GM23338 (cell line): Measurements from ENCODE around the gene CACNA2D2. TPM values are rescaled to one million over a fixed set of nuclear protein-coding genes. Genes with fewer than 3 reads are reported as not detected.

Experiments
- ATAC-seq: fragments of 200-7000 bp; cut with Tn5 transposase; 3 replicates; pipeline ENCODE4 v1.9.1; 2020
- DNase-seq: peaks from one replicate; pipeline ENCODE4 v3.0.0-alpha.2; 2015; ENCODE audit warnings: low spot score
- H2AFZ ChIP-seq: fragments of 200-600 bp; sonication (generic); 2 replicates; pipeline ENCODE4 v1.8.0; 2016; ENCODE audit warnings: antibody characterized with exemption, mild to moderate bottlenecking, moderate library complexity
- H3F3A ChIP-seq: fragments of 200-600 bp; sonication (generic); replicated peaks from 2 replicates; pipeline ENCODE4 v1.8.0; 2017; ENCODE audit warnings: antibody characterized with exemption, mixed run types, low read depth
- H3K27ac ChIP-seq: fragments of 200-600 bp; sonication (generic); 2 replicates; pipeline ENCODE4 v1.6.1; 2016; ENCODE audit warnings: low read depth
- H3K27me3 ChIP-seq: fragments of 200-600 bp; sonication (generic); 2 replicates; pipeline ENCODE4 v1.8.0; 2016; ENCODE audit warnings: mild to moderate bottlenecking, mixed run types, moderate library complexity; ENCODE audit not compliant: insufficient read depth
- H3K36me3 ChIP-seq: fragments of 200-600 bp; sonication (generic); 2 replicates; pipeline ENCODE4 v1.8.0; 2016; ENCODE audit warnings: mild to moderate bottlenecking; ENCODE audit not compliant: insufficient read depth
- H3K4me1 ChIP-seq: fragments of 200-600 bp; sonication (generic); 2 replicates; pipeline ENCODE4 v1.8.0; 2016; ENCODE audit warnings: mild to moderate bottlenecking, moderate library complexity; ENCODE audit not compliant: insufficient read depth
- H3K4me2 ChIP-seq: fragments of 200-600 bp; sonication (generic); 2 replicates; pipeline ENCODE4 v1.7.1; 2017; ENCODE audit warnings: mixed run types
- H3K4me3 ChIP-seq: fragments of 200-600 bp; sonication (generic); 2 replicates; pipeline ENCODE4 v1.6.1; 2016; ENCODE audit warnings: mixed run types
- H3K79me2 ChIP-seq: fragments of 200-600 bp; sonication (generic); replicated peaks from 2 replicates; pipeline ENCODE4 v1.8.0; 2017; ENCODE audit warnings: mild to moderate bottlenecking; ENCODE audit not compliant: insufficient read depth
- H3K9me2 ChIP-seq: fragments of 200-600 bp; sonication (generic); 2 replicates; pipeline ENCODE4 v1.8.0; 2017; ENCODE audit not compliant: insufficient read depth
- H4K20me1 ChIP-seq: fragments of 200-600 bp; sonication (generic); replicated peaks from 2 replicates; pipeline ENCODE4 v1.8.0; 2017; ENCODE audit warnings: mild to moderate bottlenecking; ENCODE audit not compliant: insufficient read depth
- H3K27ac Mint-ChIP-seq: 2 replicates; pipeline ENCODE4 v1.8.0; 2020; ENCODE audit warnings: inconsistent platforms, mild to moderate bottlenecking, moderate library complexity, mixed read lengths
- H3K27me3 Mint-ChIP-seq: 3 replicates; pipeline ENCODE4 v1.8.0; 2022; ENCODE audit warnings: low read depth, mild to moderate bottlenecking, moderate library complexity, mixed read lengths, inconsistent platforms; ENCODE audit not compliant: insufficient read depth, poor library complexity
- H3K36me3 Mint-ChIP-seq: 3 replicates; pipeline ENCODE4 v1.8.0; 2021; ENCODE audit warnings: low read depth, mild to moderate bottlenecking, inconsistent platforms, moderate library complexity, mixed read lengths
- H3K4me1 Mint-ChIP-seq: 3 replicates; pipeline ENCODE4 v1.8.0; 2020; ENCODE audit warnings: mild to moderate bottlenecking, inconsistent platforms, mixed read lengths
- H3K4me3 Mint-ChIP-seq: 3 replicates; pipeline ENCODE4 v1.8.0; 2021; ENCODE audit warnings: moderate library complexity, mild to moderate bottlenecking, inconsistent platforms, mixed read lengths
- H3K9me3 Mint-ChIP-seq: 3 replicates; pipeline ENCODE4 v1.8.0; 2020; ENCODE audit warnings: moderate library complexity, mild to moderate bottlenecking, inconsistent platforms, mixed read lengths
- CREB1 ChIP-seq: fragments of 250-450 bp; sonication (Bioruptor Pico); IDR thresholded peaks from 2 replicates; pipeline ENCODE4 v1.5.0; 2020; ENCODE audit warnings: low read depth, mild to moderate bottlenecking, moderate library complexity
- CTCF ChIP-seq, 2 experiments: fragments of 200-600 bp in 1 of 2; sonication (generic) in 1 of 2; conservative IDR thresholded peaks; 2 replicates each; pipeline versions ENCODE4 v1.5.1 to v1.6.1; 2016 to 2017; ENCODE audit warnings: antibody characterized with exemption in 2 of 2, low read depth in 2 of 2, mild to moderate bottlenecking in 2 of 2, moderate library complexity in 1 of 2
- ETS1 ChIP-seq: IDR thresholded peaks from 2 replicates; pipeline ENCODE4 v1.6.1; 2016; ENCODE audit warnings: antibody characterized with exemption
- EZH2 ChIP-seq: fragments of 200-600 bp; sonication (generic); IDR thresholded peaks from one replicate; pipeline ENCODE4 v1.8.0; 2017; ENCODE audit warnings: antibody characterized with exemption, mild to moderate bottlenecking, low read depth; ENCODE audit not compliant: unreplicated experiment
- JUNB ChIP-seq: IDR thresholded peaks from one replicate; pipeline ENCODE4 v1.6.1; 2016; ENCODE audit warnings: antibody characterized with exemption; ENCODE audit not compliant: unreplicated experiment
- NANOG ChIP-seq: IDR thresholded peaks from 2 replicates; pipeline ENCODE4 v1.6.1; 2016; ENCODE audit warnings: antibody characterized with exemption, borderline replicate concordance
- POLR2AphosphoS5 ChIP-seq: IDR thresholded peaks from 2 replicates; pipeline ENCODE4 v1.6.1; 2016; ENCODE audit warnings: antibody characterized with exemption, low read depth
- REST ChIP-seq: IDR thresholded peaks from one replicate; pipeline ENCODE4 v1.6.1; 2018; ENCODE audit warnings: antibody characterized with exemption; ENCODE audit not compliant: unreplicated experiment
- STAT1 ChIP-seq: IDR thresholded peaks from one replicate; pipeline ENCODE4 v1.6.1; 2016; ENCODE audit warnings: antibody characterized with exemption; ENCODE audit not compliant: unreplicated experiment
- ZNF114 ChIP-seq: fragments of 250-450 bp; sonication (Bioruptor Pico); IDR thresholded peaks from 2 replicates; pipeline ENCODE4 v1.5.0; 2020; ENCODE audit warnings: mild to moderate bottlenecking, moderate library complexity
- ZNF331 ChIP-seq: fragments of 250-450 bp; sonication (Bioruptor Pico); IDR thresholded peaks from 2 replicates; pipeline ENCODE4 v1.5.0; 2020; ENCODE audit warnings: low read depth, mild to moderate bottlenecking, moderate library complexity
- ZNF462 ChIP-seq: fragments of 250-450 bp; sonication (Bioruptor Pico); IDR thresholded peaks from 2 replicates; pipeline ENCODE4 v1.5.0; 2020; ENCODE audit warnings: mild to moderate bottlenecking, moderate library complexity
- polyA plus RNA-seq: library from polyadenylated mRNA; unstranded; fragments of >200 nt; fragmentation: Nextera tagmentation; extraction: Ambion mirVana; gene quantifications from 2 replicates; pipeline ENCODE4 v1.2.1, GENCODE V29; 2016
- total RNA-seq: library from RNA; depleted of rRNA; stranded (reverse); fragments of >200 nt; shearing (Covaris generic); gene quantifications from 2 replicates; pipeline ENCODE4 v1.2.3, GENCODE V29; 2014

CACNA2D2 gene
- total and polyA plus RNA-seq, 2 experiments from 2014 or later: 4.7 to 11.4 TPM

GRCh38 chr3:50441424-50442217, 61.8 kb downstream of the CACNA2D2 start:
- no peak overlapping the region for H2AFZ ChIP-seq
- H3K4me1 ChIP-seq: no peaks in the 10 kb centered on the region
- no peaks in the 10 kb centered on the region for H3K79me2 ChIP-seq
- Mint-ChIP-seq H3K4me1 (peaks cover 9% of the 10 kb centered on the region; the same call in 2 of the 3 replicates), H3K4me3 (no peak overlapping the region), H3K9me3 (no peaks in the 10 kb centered on the region), H3K36me3 (no peaks in the 10 kb centered on the region), H3K27ac (no peak overlapping the region), H3K27me3 (peaks cover 2% of the 10 kb centered on the region)
- ATAC-seq (no peak), DNase-seq (no peak)
- H3K27ac ChIP-seq: no peak overlapping the region
- H3K4me3 ChIP-seq: no peak overlapping the region
- H4K20me1 ChIP-seq: no peaks in the 10 kb centered on the region
- no peak for TF ChIP-seq ZNF331 (CRISPR knock-in tag)
- no peak for TF ChIP-seq JUNB
- TF ChIP-seq CREB1: no peak
- no peak for TF ChIP-seq STAT1
- no peak for TF ChIP-seq ZNF114 (CRISPR knock-in tag)
- no peak for TF ChIP-seq CTCF (conservative IDR thresholded peaks at IDR 0.05; ENCODE audit: low read depth in 2 of 2)
- no peak for TF ChIP-seq NANOG
- no peak for TF ChIP-seq POLR2AphosphoS5
- no peak for TF ChIP-seq REST
- TF ChIP-seq ZNF462: no peak
- no peak for TF ChIP-seq EZH2
- TF ChIP-seq ETS1: no peak
- H3F3A ChIP-seq: no peaks in the 10 kb centered on the region
- H3K4me2 ChIP-seq: no peak overlapping the region
- H3K36me3 ChIP-seq: no peaks in the 10 kb centered on the region; the same call in 1 of the 2 replicates
- no peaks in the 10 kb centered on the region for H3K9me2 ChIP-seq
- H3K27me3 ChIP-seq: no peaks in the 10 kb centered on the region
